IPS DF 6.9 (cell line): Measurements from ENCODE around the gene KCNN2.

Experiments
- DNase-seq: peaks from one replicate; pipeline ENCODE4 v3.0.0-alpha.2; 2013; ENCODE audit warnings: low read depth, low spot score
- H3K27ac ChIP-seq: one replicate; pipeline ENCODE4 v1.5.1; 2013; ENCODE audit warnings: low read length, control low read depth
- H3K27me3 ChIP-seq: 2 replicates; pipeline ENCODE4 v1.6.1; 2013; ENCODE audit warnings: mild to moderate bottlenecking, low read length; ENCODE audit not compliant: control insufficient read depth, insufficient read depth
- H3K36me3 ChIP-seq: 2 replicates; pipeline ENCODE4 v1.6.1; 2013; ENCODE audit warnings: low read length; ENCODE audit not compliant: control insufficient read depth, insufficient read depth
- H3K4me1 ChIP-seq: 2 replicates; pipeline ENCODE4 v1.6.1; 2013; ENCODE audit warnings: low read length; ENCODE audit not compliant: control insufficient read depth, insufficient read depth
- H3K4me3 ChIP-seq: 2 replicates; pipeline ENCODE4 v1.5.1; 2013; ENCODE audit warnings: mild to moderate bottlenecking, low read length
- H3K9me3 ChIP-seq: 2 replicates; pipeline ENCODE4 v1.6.1; 2013; ENCODE audit warnings: low read length, inconsistent platforms; ENCODE audit not compliant: control insufficient read depth, insufficient read depth
- WGBS: extraction: QIAGEN DNeasy Blood & Tissue Kit; methylation state at CpG from one replicate; pipeline ENCODE4 v1.1.7; 2013; ENCODE audit warnings: mixed read lengths, missing lambda C conversion rate; ENCODE audit not compliant: insufficient read length, insufficient coverage; 5-methylcytosine and 5-hydroxymethylcytosine counted together

The KCNN2 gene

DNA sequence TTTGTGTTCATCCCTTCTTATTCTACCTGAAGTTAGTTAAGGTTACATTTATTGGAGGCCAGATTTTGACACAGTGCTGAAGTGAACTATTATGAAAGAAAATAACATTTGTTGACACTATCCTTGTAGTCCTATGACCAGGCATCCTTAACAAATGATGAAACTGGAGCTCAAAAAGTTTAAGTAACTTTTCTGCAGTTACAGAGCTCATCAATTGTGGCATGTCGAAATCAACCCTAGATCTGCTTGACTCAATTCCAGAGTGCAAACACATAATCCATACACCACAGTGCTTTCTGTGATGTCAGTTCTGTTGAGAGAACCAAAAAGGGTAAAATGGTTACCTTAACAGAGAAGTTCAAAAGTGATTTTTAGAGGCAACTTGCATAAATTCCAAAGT lies 28.6 kb downstream of the KCNN2 start:
- Histone ChIP-seq H3K27me3 (no peaks in the 10 kb centered on the region), H3K4me3 (no peak overlapping the region), H3K9me3 (no peaks in the 10 kb centered on the region), H3K36me3 (no peaks in the 10 kb centered on the region), H3K4me1 (peaks cover 3% of the 10 kb centered on the region; the same call in 1 of the 2 replicates), H3K27ac (no peak overlapping the region)
- DNase-seq = no peak
- no CpG with 5 or more reads among the region's 1 CpG for WGBS

GRCh38 chr5:114391321-114391720 lies 29.5 kb downstream of the KCNN2 start:
- Histone ChIP-seq H3K4me1 (peaks cover 3% of the 10 kb centered on the region; the same call in 1 of the 2 replicates), H3K27ac (no peak overlapping the region), H3K4me3 (no peak overlapping the region), H3K36me3 (no peaks in the 10 kb centered on the region), H3K27me3 (no peaks in the 10 kb centered on the region), H3K9me3 (no peaks in the 10 kb centered on the region)
- no CpG with 5 or more reads among the region's 1 CpG for WGBS
- no peak for DNase-seq

DNA sequence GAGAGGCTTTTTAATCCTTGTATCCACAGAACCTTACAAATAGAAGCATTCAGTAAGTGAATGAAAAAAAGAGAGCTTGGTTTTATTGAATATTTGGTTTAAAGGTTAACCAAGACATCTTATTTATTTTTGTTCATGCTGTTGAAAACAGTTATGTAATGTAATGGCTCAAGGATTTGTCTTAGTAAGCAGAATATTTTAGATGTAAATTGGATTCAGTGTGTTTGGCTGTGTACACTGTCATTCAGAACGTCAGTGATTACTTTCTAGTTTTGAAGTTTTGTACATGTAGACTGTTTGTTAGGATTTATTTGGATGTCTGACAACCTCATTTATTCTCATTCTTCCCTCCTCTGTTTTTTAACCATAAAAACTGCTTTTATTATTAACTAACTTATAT lies 31.3 kb downstream of the KCNN2 start:
- H3K9me3 ChIP-seq = no peaks in the 10 kb centered on the region
- no peak overlapping the region for H3K27ac ChIP-seq
- WGBS = no CpG with 5 or more reads among the region's 1 CpG
- no peak overlapping the region for H3K4me3 ChIP-seq
- peaks cover 3% of the 10 kb centered on the region; the same call in 1 of the 2 replicates for H3K4me1 ChIP-seq
- no peaks in the 10 kb centered on the region for H3K36me3 ChIP-seq
- DNase-seq = no peak
- H3K27me3 ChIP-seq = no peaks in the 10 kb centered on the region

DNA sequence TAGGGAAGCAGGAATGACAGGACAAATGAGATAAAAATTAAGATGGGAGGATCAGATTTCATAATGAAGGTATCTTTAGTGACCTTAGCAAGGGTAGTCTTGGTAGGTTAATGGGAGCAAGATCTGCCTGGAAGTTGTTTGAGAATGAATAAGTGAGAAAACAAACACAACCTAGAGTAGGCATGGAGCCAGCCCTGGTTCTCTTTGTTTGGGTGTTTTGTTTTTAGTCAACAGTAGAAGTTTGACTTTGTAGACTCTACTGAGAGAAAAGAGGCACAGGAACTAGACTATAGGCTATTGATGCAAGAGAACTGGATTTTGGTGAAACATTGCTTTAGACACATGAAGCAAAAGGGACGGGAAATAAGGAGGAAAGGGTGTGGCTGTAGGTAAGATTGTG lies 40.3 kb downstream of the KCNN2 start:
- no peaks in the 10 kb centered on the region for H3K36me3 ChIP-seq
- no peaks in the 10 kb centered on the region for H3K9me3 ChIP-seq
- no peak overlapping the region for H3K27ac ChIP-seq
- no peak for DNase-seq
- no peak overlapping the region for H3K4me3 ChIP-seq
- no peaks in the 10 kb centered on the region for H3K27me3 ChIP-seq
- no peaks in the 10 kb centered on the region for H3K4me1 ChIP-seq
- WGBS = no CpG with 5 or more reads among the region's 1 CpG

- Histone ChIP-seq H3K27ac (no peak overlapping the region), H3K9me3 (no peaks in the 10 kb centered on the region), H3K4me3 (no peak overlapping the region), H3K36me3 (no peaks in the 10 kb centered on the region), H3K27me3 (no peaks in the 10 kb centered on the region), H3K4me1 (peaks cover 3% of the 10 kb centered on the region; the same call in 1 of the 2 replicates)
- WGBS = no CpG with 5 or more reads among the region's 3 CpGs
- DNase-seq = no peak
Observed at GRCh38 chr5:114407783-114408182, 45.9 kb downstream of the KCNN2 start.

DNA sequence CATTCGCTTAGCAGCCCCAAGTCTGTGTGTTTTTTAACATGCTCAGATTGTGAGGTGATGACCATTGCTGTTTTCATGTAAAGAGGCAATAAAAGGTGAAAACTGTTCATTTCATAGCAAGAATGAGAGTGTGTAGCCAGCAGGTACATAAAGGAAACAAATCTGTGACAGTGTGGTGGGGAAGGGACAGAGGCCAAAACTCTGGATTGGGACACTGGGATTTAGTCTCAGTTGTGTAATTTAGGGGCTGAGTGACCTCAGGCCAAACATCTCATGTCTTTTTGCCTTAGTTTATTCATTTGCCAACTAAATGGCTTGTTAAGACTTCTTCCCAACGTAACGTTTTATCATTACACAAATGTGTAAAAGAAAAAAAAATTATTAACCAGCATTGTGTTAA lies 47.0 kb downstream of the KCNN2 start:
- Histone ChIP-seq H3K4me1 (peaks cover 3% of the 10 kb centered on the region; the same call in 1 of the 2 replicates), H3K4me3 (no peak overlapping the region), H3K9me3 (no peaks in the 10 kb centered on the region), H3K27me3 (no peaks in the 10 kb centered on the region), H3K36me3 (no peaks in the 10 kb centered on the region), H3K27ac (no peak overlapping the region)
- WGBS = no CpG with 5 or more reads among the region's 3 CpGs
- no peak for DNase-seq

GRCh38 chr5:114411380-114411931 lies 49.6 kb downstream of the KCNN2 start:
- no CpG with 5 or more reads among the region's 3 CpGs for WGBS
- DNase-seq = no peak
- peaks cover 3% of the 10 kb centered on the region; the same call in 1 of the 2 replicates for H3K4me1 ChIP-seq
- H3K36me3 ChIP-seq = no peaks in the 10 kb centered on the region
- H3K4me3 ChIP-seq = no peak overlapping the region
- H3K9me3 ChIP-seq = no peaks in the 10 kb centered on the region
- no peaks in the 10 kb centered on the region for H3K27me3 ChIP-seq
- H3K27ac ChIP-seq = no peak overlapping the region

- WGBS = no CpG with 5 or more reads among the region's 1 CpG
- no peak for DNase-seq
- H3K4me1 ChIP-seq = peaks cover 2% of the 10 kb centered on the region; the same call in 1 of the 2 replicates
- H3K9me3 ChIP-seq = no peaks in the 10 kb centered on the region
- no peak overlapping the region for H3K27ac ChIP-seq
- no peak overlapping the region for H3K4me3 ChIP-seq
- H3K27me3 ChIP-seq = no peaks in the 10 kb centered on the region
- no peaks in the 10 kb centered on the region for H3K36me3 ChIP-seq
Observed at GRCh38 chr5:114412510-114413171, 50.8 kb downstream of the KCNN2 start.

- H3K27me3 ChIP-seq = no peaks in the 10 kb centered on the region
- WGBS = no CpG with 5 or more reads among the region's 1 CpG
Observed at GRCh38 chr5:114415760-114416159, 53.9 kb downstream of the KCNN2 start.

DNA sequence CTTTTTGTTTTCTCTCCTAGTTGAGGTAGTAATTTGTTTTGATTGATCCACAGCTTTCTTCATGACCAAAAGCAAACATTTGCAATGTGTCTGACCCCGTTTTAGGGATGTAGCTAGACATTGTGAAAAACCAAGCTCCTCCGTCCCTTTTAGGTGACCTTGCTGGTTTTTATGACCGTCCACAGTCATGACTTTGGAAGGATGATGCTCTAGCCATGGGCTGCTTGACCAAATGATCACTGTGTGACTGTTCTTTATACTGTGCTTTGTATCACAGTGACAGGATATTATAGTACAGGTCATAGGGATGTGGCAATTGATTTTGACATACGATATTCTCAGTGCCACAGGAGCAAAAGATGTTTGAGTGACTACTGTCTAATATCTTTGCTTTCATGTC lies 54.4 kb downstream of the KCNN2 start:
- no CpG with 5 or more reads among the region's 4 CpGs for WGBS

More at GRCh38 chr5:114415760-114416159, 53.9 kb downstream of the KCNN2 start:
- Histone ChIP-seq H3K4me1 (no peaks in the 10 kb centered on the region), H3K36me3 (no peaks in the 10 kb centered on the region), H3K9me3 (no peaks in the 10 kb centered on the region), H3K27ac (no peak overlapping the region), H3K4me3 (no peak overlapping the region)
- no peak for DNase-seq

GRCh38 chr5:114417519-114417918 lies 55.6 kb downstream of the KCNN2 start:
- no peak for DNase-seq
- Histone ChIP-seq H3K27me3 (no peaks in the 10 kb centered on the region), H3K27ac (no peak overlapping the region), H3K36me3 (no peaks in the 10 kb centered on the region), H3K4me1 (no peaks in the 10 kb centered on the region), H3K4me3 (no peak overlapping the region), H3K9me3 (no peaks in the 10 kb centered on the region)
- WGBS = 100% methylated on average over 1 of the region's 2 CpGs

More for the DNA sequence above, 54.4 kb downstream of the KCNN2 start:
- Histone ChIP-seq H3K4me3 (no peak overlapping the region), H3K4me1 (no peaks in the 10 kb centered on the region), H3K9me3 (no peaks in the 10 kb centered on the region), H3K27ac (no peak overlapping the region), H3K36me3 (no peaks in the 10 kb centered on the region), H3K27me3 (no peaks in the 10 kb centered on the region)
- DNase-seq = no peak
